CD14-positive monocyte (primary cell): Measurements from ENCODE around the gene TTF2. TPM values are rescaled to one million over a fixed set of nuclear protein-coding genes. Genes with fewer than 3 reads are reported as not detected.

Experiments
- DNase-seq, 3 donors: peaks; one replicate each; pipeline ENCODE4 v3.0.0-alpha.2; 2011 to 2022
- H2AFZ ChIP-seq: 2 replicates; pipeline ENCODE4 v1.6.0; 2012; ENCODE audit warnings: mild to moderate bottlenecking, low read depth, low read length, inconsistent platforms; ENCODE audit not compliant: insufficient read depth, poor library complexity, severe bottlenecking
- H3K27ac ChIP-seq, 2 donors: 1 replicate in 1 of 2; 2 replicates in 1 of 2; pipeline ENCODE4 v1.5.1; 2012 to 2013; ENCODE audit warnings: low read length in 2 of 2, control low read depth in 1 of 2, inconsistent platforms in 1 of 2, low read depth in 1 of 2, mild to moderate bottlenecking in 1 of 2
- H3K27me3 ChIP-seq, 2 donors: one replicate each; pipeline versions ENCODE4 v1.6.0 to v1.6.1; 2011 to 2013; ENCODE audit warnings: low read length in 2 of 2; ENCODE audit not compliant: control insufficient read depth in 2 of 2, insufficient read depth in 2 of 2
- H3K36me3 ChIP-seq, 2 donors: replicated peaks in 1 of 2; 1 replicate in 1 of 2; 2 replicates in 1 of 2; pipeline versions ENCODE4 v1.5.1 to v1.6.1; 2012 to 2013; ENCODE audit warnings: low read length in 2 of 2, control low read depth in 1 of 2, inconsistent platforms in 1 of 2, mild to moderate bottlenecking in 1 of 2; ENCODE audit not compliant: insufficient read depth in 2 of 2, control insufficient read depth in 1 of 2
- H3K4me1 ChIP-seq, 2 donors: 1 replicate in 1 of 2; 2 replicates in 1 of 2; pipeline versions ENCODE4 v1.5.1 to v1.6.1; 2012 to 2013; ENCODE audit warnings: low read length in 2 of 2, control low read depth in 1 of 2, inconsistent platforms in 1 of 2, mild to moderate bottlenecking in 1 of 2, moderate library complexity in 1 of 2; ENCODE audit not compliant: insufficient read depth in 2 of 2, control insufficient read depth in 1 of 2
- H3K4me2 ChIP-seq: replicated peaks from 2 replicates; pipeline ENCODE3; 2012; ENCODE audit warnings: low read length, moderate library complexity, mild to moderate bottlenecking; ENCODE audit not compliant: poor library complexity, severe bottlenecking; ENCODE audit errors: extremely low read depth
- H3K4me3 ChIP-seq, 3 experiments: fragments of 200-600 bp in 1 of 3; sonication (generic) in 1 of 3; replicated peaks in 1 of 3; 1 replicate in 2 of 3; 2 replicates in 1 of 3; pipeline ENCODE4 v1.5.1; 2011 to 2013; ENCODE audit warnings: low read length in 3 of 3, mild to moderate bottlenecking in 3 of 3, control low read depth in 2 of 3, low read depth in 2 of 3, inconsistent platforms in 1 of 3, moderate library complexity in 1 of 3
- H3K79me2 ChIP-seq: 2 replicates; pipeline ENCODE4 v1.6.0; 2012; ENCODE audit warnings: mild to moderate bottlenecking, control low read depth, inconsistent platforms, low read length, moderate library complexity; ENCODE audit not compliant: insufficient read depth
- H3K9ac ChIP-seq: 2 replicates; pipeline ENCODE4 v1.6.0; 2017; ENCODE audit warnings: low read length, mild to moderate bottlenecking; ENCODE audit not compliant: insufficient read depth, poor library complexity, severe bottlenecking
- H3K9me3 ChIP-seq, 2 donors: replicated peaks in 1 of 2; 1 replicate in 1 of 2; 2 replicates in 1 of 2; pipeline versions ENCODE4 v1.5.1 to v1.6.1; 2012 to 2013; ENCODE audit warnings: low read length in 2 of 2, control low read depth in 1 of 2; ENCODE audit not compliant: control insufficient read depth in 1 of 2, insufficient read depth in 1 of 2
- H4K20me1 ChIP-seq: 2 replicates; pipeline ENCODE4 v1.6.0; 2012; ENCODE audit warnings: mild to moderate bottlenecking, low read length, control low read depth, moderate library complexity; ENCODE audit not compliant: insufficient read depth
- H3K27ac Mint-ChIP-seq, 7 donors: one replicate each; pipeline ENCODE4 v1.8.0; 2020; ENCODE audit warnings: mild to moderate bottlenecking in 7 of 7, mixed read lengths in 7 of 7, moderate library complexity in 6 of 7, inconsistent platforms in 2 of 7
- H3K27me3 Mint-ChIP-seq, 3 donors: one replicate each; pipeline ENCODE4 v1.8.0; 2021 to 2022; ENCODE audit warnings: low read depth in 3 of 3, mild to moderate bottlenecking in 3 of 3, mixed read lengths in 3 of 3, moderate library complexity in 3 of 3, inconsistent platforms in 1 of 3
- H3K36me3 Mint-ChIP-seq, 2 donors: one replicate each; pipeline ENCODE4 v1.8.0; 2020; ENCODE audit warnings: mixed read lengths in 2 of 2, inconsistent platforms in 1 of 2, mild to moderate bottlenecking in 1 of 2
- H3K4me1 Mint-ChIP-seq: one replicate; pipeline ENCODE4 v1.8.0; 2020; ENCODE audit warnings: mild to moderate bottlenecking, mixed read lengths
- H3K4me3 Mint-ChIP-seq, 2 donors: one replicate each; pipeline ENCODE4 v1.8.0; 2020; ENCODE audit warnings: mild to moderate bottlenecking in 2 of 2, mixed read lengths in 2 of 2, moderate library complexity in 1 of 2
- H3K9me3 Mint-ChIP-seq, 7 donors: one replicate each; pipeline ENCODE4 v1.8.0; 2020 to 2022; ENCODE audit warnings: mixed read lengths in 7 of 7, mild to moderate bottlenecking in 6 of 7, moderate library complexity in 6 of 7, inconsistent platforms in 2 of 7
- WGBS: methylation state at CpG from one replicate; pipeline ENCODE4 v1.1.5; 2013; ENCODE audit warnings: missing lambda C conversion rate; ENCODE audit not compliant: insufficient coverage; 5-methylcytosine and 5-hydroxymethylcytosine counted together
- intact Hi-C, 2 donors: fragments of 100-400 bp; cut with micrococcal nuclease; formaldehyde crosslinking; loops; one replicate each; pipeline versions ENCODE4 v1.15.0 to v1.15.1; 2023
- polyA plus RNA-seq, 3 donors: library from polyadenylated mRNA; depleted of rRNA in 1 of 3; unstranded in 2 of 3; stranded (reverse) in 1 of 3; fragments of 300-500 nt in 2 of 3; fragments of >200 nt in 1 of 3; fragmentation: Illumina TruSeq in 2 of 3; gene quantifications; 1 replicate in 2 of 3; 2 replicates in 1 of 3; pipeline ENCODE4 v1.2.3, GENCODE V29; 2012 to 2021
- TF ChIP-seq, protein P1 (sequence below): fragments of 200-600 bp; IDR thresholded peaks from one replicate; pipeline ENCODE4 v1.8.0; 2022; ENCODE audit warnings: antibody characterized with exemption, mild to moderate bottlenecking

Gene TTF2
- polyA plus RNA-seq, 3 donors = 5.6 to 12.9 (median 8.0) TPM

- H3K36me3 Mint-ChIP-seq = peaks cover 12 to 14% of the 10 kb centered on the region in 2 donors
- H3K27me3 Mint-ChIP-seq = peaks cover 0 to 1% (median 0%) of the 10 kb centered on the region in 3 donors
- intact Hi-C loops = no loop called here
- peaks cover 0 to 16% of the 10 kb centered on the region in 2 donors for H3K36me3 ChIP-seq
- no peak for DNase-seq
- no peak overlapping the region for H2AFZ ChIP-seq
- no peaks in the 10 kb centered on the region for H3K4me1 Mint-ChIP-seq
- no peaks in the 10 kb centered on the region for H3K79me2 ChIP-seq
- no peaks in the 10 kb centered on the region for H3K4me1 ChIP-seq
- TF ChIP-seq, protein P1, sequence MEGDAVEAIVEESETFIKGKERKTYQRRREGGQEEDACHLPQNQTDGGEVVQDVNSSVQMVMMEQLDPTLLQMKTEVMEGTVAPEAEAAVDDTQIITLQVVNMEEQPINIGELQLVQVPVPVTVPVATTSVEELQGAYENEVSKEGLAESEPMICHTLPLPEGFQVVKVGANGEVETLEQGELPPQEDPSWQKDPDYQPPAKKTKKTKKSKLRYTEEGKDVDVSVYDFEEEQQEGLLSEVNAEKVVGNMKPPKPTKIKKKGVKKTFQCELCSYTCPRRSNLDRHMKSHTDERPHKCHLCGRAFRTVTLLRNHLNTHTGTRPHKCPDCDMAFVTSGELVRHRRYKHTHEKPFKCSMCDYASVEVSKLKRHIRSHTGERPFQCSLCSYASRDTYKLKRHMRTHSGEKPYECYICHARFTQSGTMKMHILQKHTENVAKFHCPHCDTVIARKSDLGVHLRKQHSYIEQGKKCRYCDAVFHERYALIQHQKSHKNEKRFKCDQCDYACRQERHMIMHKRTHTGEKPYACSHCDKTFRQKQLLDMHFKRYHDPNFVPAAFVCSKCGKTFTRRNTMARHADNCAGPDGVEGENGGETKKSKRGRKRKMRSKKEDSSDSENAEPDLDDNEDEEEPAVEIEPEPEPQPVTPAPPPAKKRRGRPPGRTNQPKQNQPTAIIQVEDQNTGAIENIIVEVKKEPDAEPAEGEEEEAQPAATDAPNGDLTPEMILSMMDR = no peak
- H3K27me3 ChIP-seq = no peaks in the 10 kb centered on the region
- no peak overlapping the region for H3K27ac ChIP-seq
- H3K9me3 Mint-ChIP-seq = no peaks in the 10 kb centered on the region
- no CpG with 5 or more reads among the region's 2 CpGs for WGBS
- H3K9me3 ChIP-seq = no peaks in the 10 kb centered on the region
- H4K20me1 ChIP-seq = no peaks in the 10 kb centered on the region
- H3K4me3 Mint-ChIP-seq = no peak overlapping the region
- H3K27ac Mint-ChIP-seq = no peak overlapping the region
- H3K4me3 ChIP-seq = no peak overlapping the region
- no peak overlapping the region for H3K9ac ChIP-seq
- no peak overlapping the region for H3K4me2 ChIP-seq
Observed at GRCh38 chr1:117110774-117111173, 50.6 kb downstream of the TTF2 start.

- Histone ChIP-seq H3K4me1 (no peaks in the 10 kb centered on the region), H3K27ac (no peak overlapping the region), H3K4me2 (no peak overlapping the region), H3K9me3 (no peaks in the 10 kb centered on the region), H3K9ac (no peak overlapping the region), H4K20me1 (no peaks in the 10 kb centered on the region), H3K27me3 (no peaks in the 10 kb centered on the region), H3K4me3 (no peak overlapping the region), H3K79me2 (no peaks in the 10 kb centered on the region), H2AFZ (no peak overlapping the region), H3K36me3 (peaks cover 0 to 2% of the 10 kb centered on the region in 2 donors)
- Mint-ChIP-seq H3K27me3 (no peaks in the 10 kb centered on the region), H3K9me3 (no peaks in the 10 kb centered on the region), H3K4me3 (no peak overlapping the region), H3K4me1 (no peaks in the 10 kb centered on the region), H3K27ac (no peak overlapping the region), H3K36me3 (peaks cover 3 to 9% of the 10 kb centered on the region in 2 donors)
- TF ChIP-seq, protein P1 = no peak
- intact Hi-C loops = no loop called here
- WGBS = 100% methylated on average over 3 of the region's 7 CpGs
- no peak for DNase-seq
Observed at GRCh38 chr1:117112047-117112717, 52.1 kb downstream of the TTF2 start.
